Measurements from ENCODE around the gene RBP5. TPM values are rescaled to one million over a fixed set of nuclear protein-coding genes. Genes with fewer than 3 reads are reported as not detected.
A peak's percentile ranks its signal among the peaks of the same experiment; 100 is the strongest.

RBP5 gene
- polyA plus RNA-seq, 2 of the 4 experiments (the other 2 are of a cell fraction): 0.25 TPM; not detected in 1

DNA sequence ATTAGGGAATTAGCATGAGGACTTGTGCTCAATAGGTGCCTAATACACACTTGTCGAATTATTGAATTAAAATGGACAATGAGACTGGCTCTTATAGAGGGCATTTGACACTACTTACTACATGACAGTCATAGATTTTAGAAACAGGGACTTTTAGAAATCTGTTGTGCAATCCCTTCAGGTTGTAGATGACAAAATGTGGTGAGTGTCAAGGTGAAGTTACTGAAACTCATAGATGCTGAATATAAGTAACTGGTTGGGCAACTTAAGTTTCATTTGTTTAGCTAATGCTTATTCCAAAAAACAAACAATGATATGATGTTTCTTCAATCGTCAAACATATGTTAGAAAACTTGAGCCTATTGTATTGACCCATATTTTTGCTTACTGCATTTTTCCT is 47.9 kb upstream of the RBP5 start:
- TF ChIP-seq EP300 (IDR thresholded peaks at IDR 0.05) (no peak), RCOR1 (IDR thresholded peaks at IDR 0.05; ENCODE audit: low read depth, low read length) (no peak), CHD4 (IDR thresholded peaks at IDR 0.05; ENCODE audit: borderline replicate concordance) (no peak), CEBPB (IDR thresholded peaks at IDR 0.05) (no peak), EHF (CRISPR knock-in tag; IDR thresholded peaks at IDR 0.05) (no peak), RAD21 (conservative IDR thresholded peaks at IDR 0.05 in 1 of 2, IDR thresholded peaks at IDR 0.05 in 1 of 2) (no peak), MAX (IDR thresholded peaks at IDR 0.05) (no peak), JUN (IDR thresholded peaks at IDR 0.05) (no peak), ZC3H11A (IDR thresholded peaks at IDR 0.05) (no peak), E2F6 (IDR thresholded peaks at IDR 0.05; ENCODE audit: borderline replicate concordance, low read depth) (no peak), NPAS2 (CRISPR knock-in tag; IDR thresholded peaks at IDR 0.05; ENCODE audit: borderline replicate concordance) (no peak)
- DNase-seq (ENCODE audit: low read depth in 1 of 2, low spot score in 1 of 2) (no peak), FAIRE-seq (no peak), ATAC-seq (no peak)
- no peaks in the 10 kb centered on the region for H3K4me1 ChIP-seq
- CTCF ChIA-PET: interaction anchor here (1.3 kb wide), 1 partner anchor 14 kb away, joined by 3 read pairs; no protein-coding TSS in a partner anchor
- H3K4me2 ChIP-seq: no peak overlapping the region
- WGBS (ENCODE audit: missing lambda C conversion rate): 0% methylated on average over 2 of the region's 2 CpGs
- H3K9me3 ChIP-seq: peaks cover 46% of the 10 kb centered on the region
- H3K4me3 ChIP-seq: no peak overlapping the region
- no peak overlapping the region for H3K27ac ChIP-seq
- POLR2A ChIA-PET: interaction anchor here (0.6 kb wide), 1 partner anchor 147 kb away, joined by 3 read pairs; no protein-coding TSS in a partner anchor

DNA sequence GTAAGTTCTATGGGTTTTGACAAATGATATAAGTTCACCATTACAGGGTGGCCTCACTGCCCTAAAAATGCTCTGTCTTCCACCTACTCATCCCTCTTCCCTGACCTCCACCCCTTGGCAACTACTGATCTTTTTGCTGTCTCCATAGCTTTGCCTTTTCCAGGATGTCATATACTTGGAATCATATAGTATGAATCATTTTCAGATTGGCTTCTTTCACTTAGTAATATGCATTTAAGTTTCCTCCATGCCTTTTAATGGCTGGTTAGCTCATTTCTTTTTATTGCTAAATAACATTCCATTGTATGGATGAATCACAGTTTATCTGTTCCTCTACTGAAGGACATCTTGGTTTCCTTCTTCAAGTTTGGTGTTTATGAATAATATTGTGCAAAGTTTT is 46.8 kb upstream of the RBP5 start:
- H3K27ac ChIP-seq: no peak overlapping the region
- peaks cover 55% of the 10 kb centered on the region for H3K9me3 ChIP-seq
- H3K4me2 ChIP-seq: no peak overlapping the region
- no peak overlapping the region for H3K4me3 ChIP-seq
- ChIA-PET CTCF (interaction anchor here (1.3 kb wide), 1 partner anchor 13 kb away, joined by 3 read pairs; no protein-coding TSS in a partner anchor), POLR2A (no interaction called here)
- ATAC-seq (no peak), DNase-seq (ENCODE audit: low read depth in 1 of 2, low spot score in 1 of 2) (no peak), FAIRE-seq (peak; percentile 46)
- no peaks in the 10 kb centered on the region for H3K4me1 ChIP-seq
- TF ChIP-seq SREBF2 (IDR thresholded peaks at IDR 0.05) (no peak), HEYL (CRISPR knock-in tag; IDR thresholded peaks at IDR 0.05) (no peak), TFCP2L1 (CRISPR knock-in tag; IDR thresholded peaks at IDR 0.05) (no peak), MAFK (IDR thresholded peaks at IDR 0.05; ENCODE audit: partially characterized antibody) (no peak), JUNB (IDR thresholded peaks at IDR 0.05) (no peak), BHLHE40 (IDR thresholded peaks at IDR 0.05; ENCODE audit: low read depth, low read length) (no peak), CBX8 (IDR thresholded peaks at IDR 0.05) (no peak), CHD4 (IDR thresholded peaks at IDR 0.05; ENCODE audit: borderline replicate concordance) (no peak), ZFP36 (IDR thresholded peaks at IDR 0.05; ENCODE audit: borderline replicate concordance, partially characterized antibody) (no peak), HMGXB4 (CRISPR knock-in tag; IDR thresholded peaks at IDR 0.05; ENCODE audit: borderline replicate concordance) (no peak), POLR2AphosphoS2 (conservative IDR thresholded peaks at IDR 0.05; ENCODE audit: low read length) (no peak)

DNA sequence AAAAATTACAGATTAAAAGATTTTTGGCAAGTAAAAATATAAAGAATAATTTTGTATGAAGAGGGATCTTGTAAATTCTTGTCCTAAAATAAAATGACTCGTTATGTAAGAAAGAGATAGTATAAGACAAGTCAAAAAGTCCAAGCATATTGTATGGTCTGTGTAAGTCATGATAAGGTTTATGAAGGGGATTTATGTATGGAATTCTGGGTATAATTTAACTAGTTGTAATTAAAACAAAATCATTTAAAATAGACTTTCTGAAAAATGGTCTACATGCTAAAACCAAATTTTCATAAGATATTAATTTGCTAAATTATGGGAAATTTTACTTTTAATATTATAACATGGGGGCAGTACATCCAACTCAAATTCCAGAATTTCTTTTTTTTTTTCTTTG is 43.2 kb upstream of the RBP5 start:
- DNase-seq (ENCODE audit: low read depth in 1 of 2, low spot score in 1 of 2) (no peak), ATAC-seq (no peak), FAIRE-seq (no peak)
- 0% methylated on average over 1 of the region's 1 CpG for WGBS (ENCODE audit: missing lambda C conversion rate)
- H3K4me3 ChIP-seq: no peak overlapping the region
- peaks cover 78% of the 10 kb centered on the region for H3K9me3 ChIP-seq
- H3K4me2 ChIP-seq: no peak overlapping the region
- H3K4me1 ChIP-seq: no peaks in the 10 kb centered on the region
- CTCF ChIA-PET: interaction anchor here (1.3 kb wide), 1 partner anchor 9 kb away, joined by 4 read pairs; no protein-coding TSS in a partner anchor
- TF ChIP-seq KDM1A (IDR thresholded peaks at IDR 0.05; ENCODE audit: low read depth): no peak
- TF ChIP-seq ESRRA (IDR thresholded peaks at IDR 0.05; ENCODE audit: borderline replicate concordance, low read length): no peak
- TF ChIP-seq CBX8 (IDR thresholded peaks at IDR 0.05): no peak
- no peak for TF ChIP-seq KDM5A (IDR thresholded peaks at IDR 0.05)
- peak; percentile 84 for TF ChIP-seq ZFP36 (IDR thresholded peaks at IDR 0.05; ENCODE audit: borderline replicate concordance, partially characterized antibody)
- POLR2A ChIA-PET: no interaction called here
- H3K27ac ChIP-seq: no peak overlapping the region

Data from A549 (cell line).